SK-N-MC (cell line): ENCODE results near the gene TNRC6A.
"Not testable (repeated sequence)": the region's sequence is repeated elsewhere in the genome, so short reads cannot be mapped to it uniquely, and the experiment has no call there.

ENCODE experiments used
- DNase-seq: peaks from one replicate; pipeline ENCODE4 v3.0.0-alpha.2; 2011; ENCODE audit warnings: low read depth, low spot score
- H3K27ac ChIP-seq: fragments of 200-600 bp; sonication (generic); 2 replicates; pipeline ENCODE4 v1.5.1; 2016; ENCODE audit warnings: mixed run types
- H3K36me3 ChIP-seq: fragments of 200-600 bp; sonication (generic); 2 replicates; pipeline ENCODE4 v1.6.1; 2017; ENCODE audit warnings: antibody characterized with exemption, low read length, mixed read lengths; ENCODE audit not compliant: insufficient read depth
- H3K4me3 ChIP-seq: fragments of 200-600 bp; sonication (generic); 2 replicates; pipeline ENCODE4 v1.5.1; 2016
- H3K9ac ChIP-seq: fragments of 200-600 bp; sonication (generic); 2 replicates; pipeline ENCODE4 v1.8.0; 2017; ENCODE audit warnings: mixed run types, mixed read lengths; ENCODE audit not compliant: insufficient read length
- H3K9me3 ChIP-seq: fragments of 200-600 bp; sonication (generic); 2 replicates; pipeline ENCODE4 v1.6.1; 2017; ENCODE audit warnings: low read depth, mild to moderate bottlenecking, antibody characterized with exemption, low read length, moderate library complexity, mixed read lengths
- EZH2 ChIP-seq: fragments of 200-600 bp; sonication (generic); IDR thresholded peaks from one replicate; pipeline ENCODE4 v1.6.1; 2017; ENCODE audit warnings: antibody characterized with exemption
- FOXP2 ChIP-seq: optimal IDR thresholded peaks from 2 replicates; pipeline ENCODE3; 2011; ENCODE audit warnings: mild to moderate bottlenecking, moderate library complexity; ENCODE audit not compliant: insufficient read depth; ENCODE audit errors: extremely low read length, control extremely low read depth
- POLR2AphosphoS5 ChIP-seq: IDR thresholded peaks from 2 replicates; pipeline ENCODE4 v1.6.1; 2012; ENCODE audit warnings: mild to moderate bottlenecking, low read depth, low read length, borderline replicate concordance

The TNRC6A gene

DNA sequence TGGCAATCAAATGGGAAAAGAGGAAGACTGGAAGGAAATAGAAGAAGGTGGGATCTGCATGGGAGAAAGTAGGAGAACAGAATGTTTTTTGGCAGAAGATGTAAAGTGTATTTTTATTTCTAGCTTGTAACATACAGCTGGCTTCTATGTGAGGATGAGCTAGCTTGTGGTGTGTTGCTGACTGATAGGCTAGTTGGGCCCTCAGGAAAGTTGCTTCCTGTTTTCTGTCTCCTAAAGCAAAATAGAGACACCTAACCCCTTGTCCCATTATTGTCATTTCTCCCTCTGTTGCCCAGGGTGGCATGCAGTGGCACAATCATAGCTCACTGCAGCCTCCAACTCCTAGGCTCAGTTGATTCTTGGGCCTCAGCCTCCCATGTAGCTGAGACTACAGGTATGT is 15.9 kb downstream of the TNRC6A start:
- TF ChIP-seq EZH2 (no peak), POLR2AphosphoS5 (no peak), FOXP2 (no peak)
- no peak for DNase-seq
- H3K9ac ChIP-seq, result no peak overlapping the region
- no peak overlapping the region for H3K4me3 ChIP-seq
- H3K27ac ChIP-seq, result no peak overlapping the region
- H3K9me3 ChIP-seq, result no peaks in the 10 kb centered on the region
- peaks cover 51% of the 10 kb centered on the region for H3K36me3 ChIP-seq

DNA sequence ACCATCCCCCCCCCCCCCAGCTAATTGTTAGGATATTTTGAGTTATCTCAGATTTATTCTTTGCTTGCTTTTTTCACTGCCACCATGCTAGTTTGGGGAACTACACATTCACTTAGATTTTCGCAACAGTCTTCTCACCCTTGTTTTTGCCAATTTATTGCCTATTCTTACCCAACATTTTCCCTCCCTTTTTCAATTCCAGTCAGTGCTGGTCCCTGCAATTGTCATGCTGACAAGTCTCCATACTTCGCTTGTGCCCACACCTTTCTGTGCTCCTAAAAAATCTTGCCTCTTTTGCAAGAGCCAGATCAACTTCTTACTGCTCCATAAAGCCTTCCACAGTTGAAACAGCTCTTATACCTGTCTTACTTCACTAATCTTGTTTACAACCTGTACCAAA is 16.3 kb downstream of the TNRC6A start:
- peaks cover 47% of the 10 kb centered on the region for H3K36me3 ChIP-seq
- no peak for DNase-seq
- TF ChIP-seq FOXP2, result no peak
- no peak for TF ChIP-seq EZH2
- TF ChIP-seq POLR2AphosphoS5, result no peak
- no peaks in the 10 kb centered on the region for H3K9me3 ChIP-seq
- H3K27ac ChIP-seq, result no peak overlapping the region
- H3K4me3 ChIP-seq, result no peak overlapping the region
- no peak overlapping the region for H3K9ac ChIP-seq

DNA sequence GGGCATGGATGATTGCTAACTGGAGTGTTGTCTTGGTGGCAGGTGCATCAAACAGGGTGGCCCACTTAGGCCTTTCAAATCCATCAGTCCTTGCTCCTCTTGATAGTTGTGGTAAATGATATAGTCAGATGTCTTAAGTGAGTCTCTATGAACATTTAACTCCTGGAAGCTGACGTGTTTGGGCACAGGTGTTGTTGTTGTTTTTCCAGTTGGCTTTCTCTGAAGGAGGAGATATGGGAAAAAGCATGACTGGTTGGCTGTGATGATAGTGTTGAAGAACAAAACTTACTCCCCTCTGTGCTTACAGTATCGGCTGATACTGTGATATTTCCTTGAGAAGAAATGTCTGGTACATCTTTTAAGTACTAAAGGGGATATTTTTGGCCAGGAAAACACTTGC is 18.0 kb downstream of the TNRC6A start:
- H3K9me3 ChIP-seq, result no peaks in the 10 kb centered on the region
- peaks cover 32% of the 10 kb centered on the region for H3K36me3 ChIP-seq
- H3K9ac ChIP-seq, result no peak overlapping the region
- no peak overlapping the region for H3K27ac ChIP-seq
- no peak for DNase-seq
- TF ChIP-seq POLR2AphosphoS5 (no peak), EZH2 (no peak), FOXP2 (no peak)
- H3K4me3 ChIP-seq, result no peak overlapping the region

DNA sequence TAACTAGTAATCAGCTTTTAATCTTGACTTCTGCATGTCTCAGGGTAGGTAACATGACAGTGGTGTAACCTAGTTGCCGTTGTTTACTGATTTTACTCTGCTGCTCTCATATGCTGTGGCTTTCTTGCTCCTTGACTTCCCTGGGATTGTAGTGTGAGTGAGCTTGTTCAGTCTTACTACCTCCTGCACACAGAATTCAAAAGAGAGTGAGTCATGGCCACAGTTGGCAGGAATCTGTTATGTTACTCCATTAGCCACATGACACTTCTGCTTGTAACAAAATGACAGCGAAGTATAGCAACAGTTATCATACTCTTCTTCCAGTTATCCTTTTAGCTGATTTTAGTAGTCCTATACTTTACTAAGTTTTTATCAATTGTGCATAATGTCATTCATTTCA is 18.8 kb downstream of the TNRC6A start:
- no peak overlapping the region for H3K9ac ChIP-seq
- peaks cover 32% of the 10 kb centered on the region for H3K36me3 ChIP-seq
- H3K27ac ChIP-seq, result no peak overlapping the region
- no peak for TF ChIP-seq FOXP2
- no peak for TF ChIP-seq EZH2
- TF ChIP-seq POLR2AphosphoS5, result no peak
- no peak overlapping the region for H3K4me3 ChIP-seq
- no peak for DNase-seq
- no peaks in the 10 kb centered on the region for H3K9me3 ChIP-seq

DNA sequence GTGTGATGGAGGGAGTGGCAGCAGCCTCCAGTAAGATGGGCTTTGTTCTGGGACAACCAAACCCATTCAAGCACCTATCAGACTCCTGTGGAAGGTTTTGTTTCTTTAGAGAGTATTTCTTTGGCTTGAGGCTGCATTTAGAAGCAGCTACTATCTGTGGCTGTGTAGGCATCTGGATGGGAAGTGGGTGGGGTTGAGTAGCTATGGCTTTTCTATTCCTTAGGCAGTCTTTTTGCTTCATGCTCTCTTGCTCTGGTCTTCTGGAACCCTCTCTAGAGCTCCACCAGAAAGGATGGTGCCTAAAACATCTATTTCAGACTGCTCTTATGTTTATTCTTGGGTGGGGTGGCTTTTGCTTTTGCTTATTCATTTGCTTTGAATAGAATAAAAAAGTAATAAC is 19.9 kb downstream of the TNRC6A start:
- H3K4me3 ChIP-seq, result no peak overlapping the region
- no peak for DNase-seq
- H3K9ac ChIP-seq, result no peak overlapping the region
- H3K27ac ChIP-seq, result no peak overlapping the region
- no peaks in the 10 kb centered on the region for H3K9me3 ChIP-seq
- no peak for TF ChIP-seq POLR2AphosphoS5
- no peak for TF ChIP-seq FOXP2
- no peak for TF ChIP-seq EZH2
- H3K36me3 ChIP-seq, result peaks cover 25% of the 10 kb centered on the region

DNA sequence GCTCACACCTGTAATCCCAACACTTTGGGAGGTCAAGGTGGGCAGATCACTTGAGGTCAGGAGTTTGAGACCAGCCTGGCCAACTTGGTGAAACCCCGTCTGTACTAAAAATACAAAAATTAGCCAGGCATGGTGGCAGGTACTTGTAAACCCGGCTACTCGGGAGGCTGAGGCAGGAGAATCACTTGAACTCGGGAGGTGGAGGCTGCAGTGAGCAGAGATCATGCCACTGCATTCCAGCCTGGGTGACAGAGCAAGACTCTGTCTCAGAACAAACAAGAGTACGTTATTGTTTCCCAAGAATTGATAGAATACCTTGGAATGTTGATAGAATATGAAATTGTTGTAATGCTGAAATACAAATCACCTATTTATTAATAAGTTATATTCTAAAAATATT is 20.4 kb downstream of the TNRC6A start:
- peaks cover 22% of the 10 kb centered on the region; the same call in 1 of the 2 replicates for H3K36me3 ChIP-seq
- H3K9me3 ChIP-seq, DNase-seq, H3K4me3 ChIP-seq, H3K27ac ChIP-seq, H3K9ac ChIP-seq: not testable (repeated sequence)

DNA sequence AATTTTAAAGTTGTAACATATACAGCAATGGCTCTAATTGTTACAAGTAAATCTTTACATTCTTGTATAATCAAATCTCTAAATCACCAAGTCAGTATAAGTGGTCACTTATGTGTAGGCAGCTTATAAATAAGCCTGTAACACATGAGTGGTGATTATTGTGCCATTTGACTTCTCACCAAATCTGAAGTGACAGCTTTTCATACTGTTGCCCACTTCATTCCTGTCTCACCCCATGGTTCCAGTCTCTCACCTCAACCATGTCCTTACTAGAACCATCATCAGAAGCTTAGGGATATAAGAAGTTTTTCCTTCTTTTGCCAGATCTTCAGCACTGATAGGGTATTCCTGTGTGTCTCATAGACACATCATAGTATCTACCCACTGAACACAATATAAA is 23.5 kb downstream of the TNRC6A start:
- Histone ChIP-seq H3K9ac (no peak overlapping the region), H3K27ac (no peak overlapping the region), H3K4me3 (no peak overlapping the region), H3K36me3 (peaks cover under 1% of the 10 kb centered on the region), H3K9me3 (no peaks in the 10 kb centered on the region)
- no peak for TF ChIP-seq FOXP2
- TF ChIP-seq POLR2AphosphoS5, result no peak
- no peak for TF ChIP-seq EZH2
- DNase-seq, result no peak

DNA sequence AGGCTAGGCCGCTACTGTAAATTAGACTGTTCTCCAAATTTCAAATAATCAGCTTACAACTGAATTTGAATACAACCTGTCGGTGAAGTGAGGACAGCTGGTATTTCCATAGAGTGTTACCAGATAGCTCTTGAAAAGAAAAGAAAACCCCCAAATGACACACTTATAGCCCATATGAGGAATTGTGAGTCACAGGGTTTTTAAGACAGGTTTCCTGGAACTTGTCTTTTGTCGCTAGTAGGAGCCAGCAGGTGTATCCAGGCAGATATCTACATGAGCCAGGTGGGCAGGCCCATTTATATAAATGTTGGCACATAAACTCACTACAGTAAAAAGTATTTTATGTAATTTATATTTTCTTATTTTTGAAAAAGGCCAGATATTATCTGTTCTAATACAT is 24.0 kb downstream of the TNRC6A start:
- no peaks in the 10 kb centered on the region for H3K9me3 ChIP-seq
- peaks cover 3% of the 10 kb centered on the region for H3K36me3 ChIP-seq
- DNase-seq, result no peak
- H3K27ac ChIP-seq, result no peak overlapping the region
- H3K4me3 ChIP-seq, result no peak overlapping the region
- no peak for TF ChIP-seq EZH2
- no peak for TF ChIP-seq POLR2AphosphoS5
- no peak for TF ChIP-seq FOXP2
- H3K9ac ChIP-seq, result no peak overlapping the region

DNA sequence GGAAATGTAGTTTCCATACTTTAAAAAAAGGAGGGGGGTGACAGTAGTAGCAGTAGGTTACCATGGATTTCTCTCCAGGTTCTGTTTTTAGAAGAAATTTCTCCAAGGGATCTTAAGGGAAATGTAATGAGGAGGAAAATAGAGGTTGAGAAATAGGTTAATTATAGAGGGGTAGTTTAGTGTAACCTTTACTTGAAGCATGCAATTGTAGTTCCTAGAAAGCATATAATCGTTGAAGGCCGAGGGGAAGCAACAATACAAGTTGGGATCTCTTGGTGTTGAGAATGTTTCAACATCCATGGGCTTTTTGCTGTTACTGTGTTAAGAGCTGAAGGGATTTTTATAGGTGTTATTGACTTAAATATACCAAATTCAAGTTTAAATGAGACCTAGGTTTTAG is 25.1 kb downstream of the TNRC6A start:
- Histone ChIP-seq H3K4me3 (no peak overlapping the region), H3K9ac (no peak overlapping the region), H3K27ac (no peak overlapping the region), H3K36me3 (peaks cover 11% of the 10 kb centered on the region), H3K9me3 (no peaks in the 10 kb centered on the region)
- DNase-seq, result no peak
- TF ChIP-seq FOXP2 (no peak), EZH2 (no peak), POLR2AphosphoS5 (no peak)
